Mucosa of rectum (tissue), 2 donors: ENCODE results near the gene STH.
"Not testable (repeated sequence)": the region's sequence is repeated elsewhere in the genome, so short reads cannot be mapped to it uniquely, and the experiment has no call there.

Experiments
- H3K27ac ChIP-seq, 2 donors: one replicate each; pipeline ENCODE4 v1.7.0; 2013; ENCODE audit warnings: inconsistent platforms in 2 of 2, low read depth in 2 of 2, low read length in 2 of 2
- H3K27me3 ChIP-seq, 2 donors: one replicate each; pipeline ENCODE4 v1.7.0; 2013; ENCODE audit warnings: low read length in 2 of 2; ENCODE audit not compliant: control insufficient read depth in 2 of 2, insufficient read depth in 2 of 2
- H3K36me3 ChIP-seq, 2 donors: one replicate each; pipeline ENCODE4 v1.7.0; 2013; ENCODE audit warnings: low read length in 2 of 2; ENCODE audit not compliant: control insufficient read depth in 2 of 2, insufficient read depth in 2 of 2
- H3K4me1 ChIP-seq, 2 donors: one replicate each; pipeline ENCODE4 v1.7.0; 2013; ENCODE audit warnings: low read length in 2 of 2, mild to moderate bottlenecking in 1 of 2; ENCODE audit not compliant: control insufficient read depth in 2 of 2, insufficient read depth in 2 of 2
- H3K4me3 ChIP-seq, 2 donors: one replicate each; pipeline ENCODE4 v1.7.0; 2013; ENCODE audit warnings: low read length in 2 of 2
- H3K9ac ChIP-seq, 2 donors: one replicate each; pipeline ENCODE4 v1.7.0; 2013; ENCODE audit warnings: low read length in 2 of 2, low read depth in 1 of 2, mild to moderate bottlenecking in 1 of 2
- H3K9me3 ChIP-seq, 2 donors: one replicate each; pipeline ENCODE4 v1.7.0; 2013; ENCODE audit warnings: low read length in 2 of 2; ENCODE audit not compliant: control insufficient read depth in 2 of 2
- donor health status: healthy.
- donor health status: Normal muscosa, but diverticular disease.

STH gene

DNA sequence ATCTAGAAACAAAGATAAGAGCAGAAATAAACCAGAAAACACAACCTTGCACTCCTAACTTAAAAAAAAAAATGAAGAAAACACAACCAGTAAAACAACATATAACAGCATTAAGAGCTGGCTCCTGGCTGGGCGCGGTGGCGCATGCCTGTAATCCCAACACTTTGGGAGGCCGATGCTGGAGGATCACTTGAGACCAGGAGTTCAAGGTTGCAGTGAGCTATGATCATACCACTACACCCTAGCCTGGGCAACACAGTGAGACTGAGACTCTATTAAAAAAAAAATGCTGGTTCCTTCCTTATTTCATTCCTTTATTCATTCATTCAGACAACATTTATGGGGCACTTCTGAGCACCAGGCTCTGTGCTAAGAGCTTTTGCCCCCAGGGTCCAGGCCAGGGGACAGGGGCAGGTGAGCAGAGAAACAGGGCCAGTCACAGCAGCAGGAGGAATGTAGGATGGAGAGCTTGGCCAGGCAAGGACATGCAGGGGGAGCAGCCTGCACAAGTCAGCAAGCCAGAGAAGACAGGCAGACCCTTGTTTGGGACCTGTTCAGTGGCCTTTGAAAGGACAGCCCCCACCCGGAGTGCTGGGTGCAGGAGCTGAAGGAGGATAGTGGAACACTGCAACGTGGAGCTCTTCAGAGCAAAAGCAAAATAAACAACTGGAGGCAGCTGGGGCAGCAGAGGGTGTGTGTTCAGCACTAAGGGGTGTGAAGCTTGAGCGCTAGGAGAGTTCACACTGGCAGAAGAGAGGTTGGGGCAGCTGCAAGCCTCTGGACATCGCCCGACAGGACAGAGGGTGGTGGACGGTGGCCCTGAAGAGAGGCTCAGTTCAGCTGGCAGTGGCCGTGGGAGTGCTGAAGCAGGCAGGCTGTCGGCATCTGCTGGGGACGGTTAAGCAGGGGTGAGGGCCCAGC is 2.6 kb downstream of the STH start:
- Histone ChIP-seq H3K9ac (no peak overlapping the region), H3K4me3 (no peak overlapping the region), H3K27ac (no peak overlapping the region), H3K36me3 (no peaks in the 10 kb centered on the region), H3K4me1 (peaks cover 3 to 14% of the 10 kb centered on the region in 2 donors), H3K9me3 (no peaks in the 10 kb centered on the region), H3K27me3 (no peaks in the 10 kb centered on the region)

DNA sequence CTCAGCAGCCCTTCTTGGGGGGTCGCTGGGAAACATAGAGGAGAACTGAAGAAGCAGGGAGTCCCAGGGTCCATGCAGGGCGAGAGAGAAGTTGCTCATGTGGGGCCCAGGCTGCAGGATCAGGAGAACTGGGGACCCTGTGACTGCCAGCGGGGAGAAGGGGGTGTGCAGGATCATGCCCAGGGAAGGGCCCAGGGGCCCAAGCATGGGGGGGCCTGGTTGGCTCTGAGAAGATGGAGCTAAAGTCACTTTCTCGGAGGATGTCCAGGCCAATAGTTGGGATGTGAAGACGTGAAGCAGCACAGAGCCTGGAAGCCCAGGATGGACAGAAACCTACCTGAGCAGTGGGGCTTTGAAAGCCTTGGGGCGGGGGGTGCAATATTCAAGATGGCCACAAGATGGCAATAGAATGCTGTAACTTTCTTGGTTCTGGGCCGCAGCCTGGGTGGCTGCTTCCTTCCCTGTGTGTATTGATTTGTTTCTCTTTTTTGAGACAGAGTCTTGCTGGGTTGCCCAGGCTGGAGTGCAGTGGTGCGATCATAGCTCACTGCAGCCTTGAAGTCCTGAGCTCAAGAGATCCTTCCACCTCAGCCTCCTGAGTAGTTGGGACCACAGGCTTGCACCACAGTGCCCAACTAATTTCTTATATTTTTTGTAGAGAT is 3.4 kb downstream of the STH start:
- Histone ChIP-seq H3K9ac (no peak overlapping the region), H3K4me3 (no peak overlapping the region), H3K27me3 (no peaks in the 10 kb centered on the region), H3K4me1 (peaks cover 3 to 14% of the 10 kb centered on the region in 2 donors), H3K36me3 (no peaks in the 10 kb centered on the region), H3K9me3 (no peaks in the 10 kb centered on the region), H3K27ac (no peak overlapping the region)

DNA sequence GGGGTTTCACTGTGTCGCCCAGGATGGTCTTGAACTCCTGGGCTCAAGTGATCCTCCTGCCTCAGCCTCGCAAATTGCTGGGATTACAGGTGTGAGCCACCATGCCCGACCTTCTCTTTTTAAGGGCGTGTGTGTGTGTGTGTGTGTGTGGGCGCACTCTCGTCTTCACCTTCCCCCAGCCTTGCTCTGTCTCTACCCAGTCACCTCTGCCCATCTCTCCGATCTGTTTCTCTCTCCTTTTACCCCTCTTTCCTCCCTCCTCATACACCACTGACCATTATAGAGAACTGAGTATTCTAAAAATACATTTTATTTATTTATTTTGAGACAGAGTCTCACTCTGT is 3.9 kb downstream of the STH start:
- Histone ChIP-seq H3K4me3 (no peak overlapping the region), H3K9ac (no peak overlapping the region), H3K27ac (no peak overlapping the region), H3K36me3 (no peaks in the 10 kb centered on the region), H3K4me1 (peaks cover 3 to 14% of the 10 kb centered on the region in 2 donors), H3K27me3 (no peaks in the 10 kb centered on the region), H3K9me3 (no peaks in the 10 kb centered on the region)

DNA sequence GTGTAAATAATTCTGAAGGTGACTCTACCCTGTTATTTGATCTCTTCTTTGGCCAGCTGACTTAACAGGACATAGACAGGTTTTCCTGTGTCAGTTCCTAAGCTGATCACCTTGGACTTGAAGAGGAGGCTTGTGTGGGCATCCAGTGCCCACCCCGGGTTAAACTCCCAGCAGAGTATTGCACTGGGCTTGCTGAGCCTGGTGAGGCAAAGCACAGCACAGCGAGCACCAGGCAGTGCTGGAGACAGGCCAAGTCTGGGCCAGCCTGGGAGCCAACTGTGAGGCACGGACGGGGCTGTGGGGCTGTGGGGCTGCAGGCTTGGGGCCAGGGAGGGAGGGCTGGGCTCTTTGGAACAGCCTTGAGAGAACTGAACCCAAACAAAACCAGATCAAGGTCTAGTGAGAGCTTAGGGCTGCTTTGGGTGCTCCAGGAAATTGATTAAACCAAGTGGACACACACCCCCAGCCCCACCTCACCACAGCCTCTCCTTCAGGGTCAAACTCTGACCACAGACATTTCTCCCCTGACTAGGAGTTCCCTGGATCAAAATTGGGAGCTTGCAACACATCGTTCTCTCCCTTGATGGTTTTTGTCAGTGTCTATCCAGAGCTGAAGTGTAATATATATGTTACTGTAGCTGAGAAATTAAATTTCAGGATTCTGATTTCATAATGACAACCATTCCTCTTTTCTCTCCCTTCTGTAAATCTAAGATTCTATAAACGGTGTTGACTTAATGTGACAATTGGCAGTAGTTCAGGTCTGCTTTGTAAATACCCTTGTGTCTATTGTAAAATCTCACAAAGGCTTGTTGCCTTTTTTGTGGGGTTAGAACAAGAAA is 5.1 kb downstream of the STH start:
- peak overlapping the region in 1 of 2 donors; percentile 28 for H3K27ac ChIP-seq
- H3K9ac ChIP-seq = no peak overlapping the region
- no peaks in the 10 kb centered on the region for H3K36me3 ChIP-seq

DNA sequence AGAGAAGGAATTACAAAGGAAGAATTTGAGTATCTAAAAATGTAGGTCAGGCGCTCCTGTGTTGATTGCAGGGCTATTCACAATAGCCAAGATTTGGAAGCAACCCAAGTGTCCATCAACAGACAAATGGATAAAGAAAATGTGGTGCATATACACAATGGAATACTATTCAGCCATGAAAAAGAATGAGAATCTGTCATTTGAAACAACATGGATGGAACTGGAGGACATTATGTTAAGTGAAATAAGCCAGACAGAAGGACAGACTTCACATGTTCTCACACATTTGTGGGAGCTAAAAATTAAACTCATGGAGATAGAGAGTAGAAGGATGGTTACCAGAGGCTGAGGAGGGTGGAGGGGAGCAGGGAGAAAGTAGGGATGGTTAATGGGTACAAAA is 7.0 kb downstream of the STH start:
- H3K9me3 ChIP-seq, H3K27ac ChIP-seq, H3K4me3 ChIP-seq, H3K36me3 ChIP-seq, H3K27me3 ChIP-seq, H3K9ac ChIP-seq: not testable (repeated sequence)
- peaks cover 3 to 14% of the 10 kb centered on the region in 2 donors for H3K4me1 ChIP-seq

More for the DNA sequence above, 5.1 kb downstream of the STH start:
- no peak overlapping the region for H3K4me3 ChIP-seq
- no peaks in the 10 kb centered on the region for H3K9me3 ChIP-seq
- no peaks in the 10 kb centered on the region for H3K27me3 ChIP-seq
- H3K4me1 ChIP-seq = peaks cover 3 to 14% of the 10 kb centered on the region in 2 donors

DNA sequence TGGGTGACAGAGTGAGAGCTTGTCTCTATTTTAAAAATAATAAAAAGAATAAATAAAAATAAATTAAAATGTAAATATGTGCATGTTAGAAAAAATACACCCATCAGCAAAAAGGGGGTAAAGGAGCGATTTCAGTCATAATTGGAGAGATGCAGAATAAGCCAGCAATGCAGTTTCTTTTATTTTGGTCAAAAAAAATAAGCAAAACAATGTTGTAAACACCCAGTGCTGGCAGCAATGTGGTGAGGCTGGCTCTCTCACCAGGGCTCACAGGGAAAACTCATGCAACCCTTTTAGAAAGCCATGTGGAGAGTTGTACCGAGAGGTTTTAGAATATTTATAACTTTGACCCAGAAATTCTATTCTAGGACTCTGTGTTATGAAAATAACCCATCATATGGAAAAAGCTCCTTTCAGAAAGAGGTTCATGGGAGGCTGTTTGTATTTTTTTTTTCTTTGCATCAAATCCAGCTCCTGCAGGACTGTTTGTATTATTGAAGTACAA is 8.5 kb downstream of the STH start:
- Histone ChIP-seq H3K9me3 (no peaks in the 10 kb centered on the region), H3K4me3 (no peak overlapping the region), H3K36me3 (no peaks in the 10 kb centered on the region), H3K4me1 (peaks cover 3 to 14% of the 10 kb centered on the region in 2 donors), H3K27me3 (no peaks in the 10 kb centered on the region), H3K27ac (no peak overlapping the region), H3K9ac (no peak overlapping the region)

DNA sequence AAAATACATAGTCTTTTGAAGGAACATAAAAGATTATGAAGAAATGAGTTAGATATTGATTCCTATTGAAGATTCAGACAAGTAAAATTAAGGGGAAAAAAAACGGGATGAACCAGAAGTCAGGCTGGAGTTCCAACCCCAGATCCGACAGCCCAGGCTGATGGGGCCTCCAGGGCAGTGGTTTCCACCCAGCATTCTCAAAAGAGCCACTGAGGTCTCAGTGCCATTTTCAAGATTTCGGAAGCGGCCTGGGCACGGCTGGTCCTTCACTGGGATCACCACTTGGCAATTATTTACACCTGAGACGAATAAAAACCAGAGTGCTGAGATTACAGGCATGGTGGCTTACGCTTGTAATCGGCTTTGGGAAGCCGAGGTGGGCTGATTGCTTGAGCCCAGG is 9.5 kb downstream of the STH start:
- Histone ChIP-seq H3K4me3 (no peak overlapping the region), H3K27me3 (no peaks in the 10 kb centered on the region), H3K4me1 (peaks cover under 1 to 7% of the 10 kb centered on the region in 2 donors), H3K9me3 (no peaks in the 10 kb centered on the region), H3K9ac (no peak overlapping the region), H3K36me3 (no peaks in the 10 kb centered on the region), H3K27ac (no peak overlapping the region)

DNA sequence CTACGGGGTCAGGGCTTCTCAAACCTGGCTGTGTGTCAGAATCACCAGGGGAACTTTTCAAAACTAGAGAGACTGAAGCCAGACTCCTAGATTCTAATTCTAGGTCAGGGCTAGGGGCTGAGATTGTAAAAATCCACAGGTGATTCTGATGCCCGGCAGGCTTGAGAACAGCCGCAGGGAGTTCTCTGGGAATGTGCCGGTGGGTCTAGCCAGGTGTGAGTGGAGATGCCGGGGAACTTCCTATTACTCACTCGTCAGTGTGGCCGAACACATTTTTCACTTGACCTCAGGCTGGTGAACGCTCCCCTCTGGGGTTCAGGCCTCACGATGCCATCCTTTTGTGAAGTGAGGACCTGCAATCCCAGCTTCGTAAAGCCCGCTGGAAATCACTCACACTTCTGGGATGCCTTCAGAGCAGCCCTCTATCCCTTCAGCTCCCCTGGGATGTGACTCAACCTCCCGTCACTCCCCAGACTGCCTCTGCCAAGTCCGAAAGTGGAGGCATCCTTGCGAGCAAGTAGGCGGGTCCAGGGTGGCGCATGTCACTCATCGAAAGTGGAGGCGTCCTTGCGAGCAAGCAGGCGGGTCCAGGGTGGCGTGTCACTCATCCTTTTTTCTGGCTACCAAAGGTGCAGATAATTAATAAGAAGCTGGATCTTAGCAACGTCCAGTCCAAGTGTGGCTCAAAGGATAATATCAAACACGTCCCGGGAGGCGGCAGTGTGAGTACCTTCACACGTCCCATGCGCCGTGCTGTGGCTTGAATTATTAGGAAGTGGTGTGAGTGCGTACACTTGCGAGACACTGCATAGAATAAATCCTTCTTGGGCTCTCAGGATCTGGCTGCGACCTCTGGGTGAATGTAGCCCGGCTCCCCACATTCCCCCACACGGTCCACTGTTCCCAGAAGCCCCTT is 10.9 kb downstream of the STH start:
- Histone ChIP-seq H3K9me3 (no peaks in the 10 kb centered on the region), H3K4me1 (no peaks in the 10 kb centered on the region), H3K4me3 (no peak overlapping the region), H3K27me3 (no peaks in the 10 kb centered on the region), H3K27ac (no peak overlapping the region), H3K9ac (no peak overlapping the region), H3K36me3 (no peaks in the 10 kb centered on the region)

DNA sequence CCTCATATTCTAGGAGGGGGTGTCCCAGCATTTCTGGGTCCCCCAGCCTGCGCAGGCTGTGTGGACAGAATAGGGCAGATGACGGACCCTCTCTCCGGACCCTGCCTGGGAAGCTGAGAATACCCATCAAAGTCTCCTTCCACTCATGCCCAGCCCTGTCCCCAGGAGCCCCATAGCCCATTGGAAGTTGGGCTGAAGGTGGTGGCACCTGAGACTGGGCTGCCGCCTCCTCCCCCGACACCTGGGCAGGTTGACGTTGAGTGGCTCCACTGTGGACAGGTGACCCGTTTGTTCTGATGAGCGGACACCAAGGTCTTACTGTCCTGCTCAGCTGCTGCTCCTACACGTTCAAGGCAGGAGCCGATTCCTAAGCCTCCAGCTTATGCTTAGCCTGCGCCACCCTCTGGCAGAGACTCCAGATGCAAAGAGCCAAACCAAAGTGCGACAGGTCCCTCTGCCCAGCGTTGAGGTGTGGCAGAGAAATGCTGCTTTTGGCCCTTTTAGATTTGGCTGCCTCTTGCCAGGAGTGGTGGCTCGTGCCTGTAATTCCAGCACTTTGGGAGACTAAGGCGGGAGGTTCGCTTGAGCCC is 11.6 kb downstream of the STH start:
- Histone ChIP-seq H3K27me3 (no peaks in the 10 kb centered on the region), H3K4me1 (no peaks in the 10 kb centered on the region), H3K27ac (no peak overlapping the region), H3K9ac (no peak overlapping the region), H3K36me3 (no peaks in the 10 kb centered on the region), H3K4me3 (no peak overlapping the region), H3K9me3 (no peaks in the 10 kb centered on the region)
